Activated CD4-positive, alpha-beta T cell treated with anti-CD3 and anti-CD28 coated beads, Interleukin-2, amount 50 U/mL, for 24 hours (primary cell): ENCODE measurements around the gene MEIOSIN.
A peak's percentile ranks its signal among the peaks of the same experiment; 100 is the strongest.
"Not testable (repeated sequence)": the region's sequence is repeated elsewhere in the genome, so short reads cannot be mapped to it uniquely, and the experiment has no call there.

Experiments used
- DNase-seq, 2 donors: peaks; one replicate each; pipeline ENCODE4 v3.0.0-alpha.2; 2020; ENCODE audit warnings: low read depth in 1 of 2, low spot score in 1 of 2

MEIOSIN gene

DNA sequence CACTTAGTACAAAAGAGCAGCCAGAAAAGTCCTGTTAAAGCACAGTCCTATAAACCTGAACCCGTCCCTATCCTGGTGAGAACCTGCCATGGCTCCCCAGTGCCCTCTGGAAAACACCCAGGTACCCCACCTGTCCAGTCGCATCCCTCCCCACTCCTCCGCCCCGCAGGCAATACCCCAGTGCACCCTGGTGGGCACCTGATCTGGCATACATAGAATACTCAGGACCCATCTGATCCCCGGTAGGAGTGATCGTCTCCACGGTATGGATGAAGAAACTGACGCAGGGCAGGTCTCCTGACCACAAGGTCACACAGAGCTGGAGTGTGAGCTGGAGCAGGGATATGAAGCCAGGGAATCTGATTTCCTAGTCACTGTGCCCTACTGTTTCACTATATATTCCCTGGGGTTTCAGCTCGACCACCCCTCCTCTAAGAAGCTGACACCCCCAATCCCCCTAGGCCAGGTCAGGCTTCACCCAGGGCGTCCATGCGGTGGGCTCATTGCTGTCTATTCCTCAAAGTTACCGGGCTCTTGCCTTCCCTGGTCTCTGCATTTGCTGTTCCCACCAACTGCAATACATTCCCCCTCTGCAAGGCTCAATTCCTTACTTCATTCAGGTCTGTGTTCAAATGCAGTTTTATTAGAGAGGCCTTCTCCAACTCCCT, 15.1 kb upstream of the MEIOSIN start:
- DNase-seq = no peak

DNA sequence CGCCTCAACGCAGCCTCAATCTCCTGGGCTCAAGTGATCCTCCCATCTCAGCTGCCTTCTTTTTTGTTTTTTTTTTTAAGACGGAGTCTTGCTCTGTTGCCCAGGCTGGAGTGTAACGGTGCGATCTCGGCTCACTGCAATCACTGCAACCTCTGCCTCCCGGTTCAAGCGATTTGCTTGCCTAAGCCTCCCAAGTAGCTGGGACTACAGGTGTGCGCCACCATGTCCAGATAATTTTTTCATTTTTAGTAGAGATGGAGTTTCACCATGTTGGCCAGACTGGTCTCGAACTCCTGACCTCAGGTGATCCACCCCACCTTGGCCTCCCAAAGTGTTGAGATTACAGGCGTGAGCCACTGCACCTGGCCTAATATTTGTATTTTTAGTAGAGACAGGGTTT, 13.2 kb upstream of the MEIOSIN start:
- DNase-seq = not testable (repeated sequence)

DNA sequence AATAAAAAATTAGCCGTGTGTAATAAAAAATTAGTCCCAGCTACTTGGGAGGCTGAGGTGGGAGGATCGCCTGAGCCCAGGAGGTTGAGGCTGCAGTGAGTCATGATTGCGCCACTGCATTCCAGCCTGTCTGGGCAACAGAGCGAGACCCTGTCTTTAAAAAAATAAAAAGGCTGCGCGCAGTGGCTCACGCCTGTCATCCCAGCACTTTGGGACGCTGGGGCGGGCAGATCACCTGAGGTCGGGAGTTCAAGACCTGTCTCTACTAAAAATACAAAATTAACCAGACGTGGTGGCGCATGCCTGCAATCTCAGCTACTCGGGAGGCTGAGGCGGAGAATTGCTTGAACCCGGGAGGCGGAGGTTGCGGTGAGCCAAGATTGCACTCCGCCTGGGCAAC, 4.6 kb upstream of the MEIOSIN start:
- not testable (repeated sequence) for DNase-seq

DNA sequence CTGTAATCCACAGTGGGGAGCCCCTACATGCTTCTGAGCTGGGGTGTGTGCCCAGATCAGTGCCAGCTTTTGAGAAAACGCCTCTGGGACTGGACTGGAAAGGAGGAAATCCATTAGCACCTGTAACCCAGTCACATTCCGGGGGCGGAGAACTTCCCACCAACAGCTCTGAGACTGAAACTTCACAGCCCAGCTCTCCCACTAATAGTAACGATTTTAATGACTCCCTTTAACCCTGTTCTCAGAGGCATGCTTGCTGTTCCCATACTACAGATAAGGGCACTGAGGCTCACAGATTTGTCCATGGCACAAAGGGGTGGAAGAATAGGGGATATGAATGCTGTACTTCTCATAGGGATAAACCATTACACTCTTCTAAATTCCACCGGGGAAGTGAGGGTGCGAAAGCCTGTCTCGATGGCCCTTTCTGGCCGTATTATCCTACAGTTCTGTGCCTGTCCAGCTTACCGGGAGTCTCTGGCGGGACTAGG, 3.4 kb upstream of the MEIOSIN start:
- no peak for DNase-seq

DNA sequence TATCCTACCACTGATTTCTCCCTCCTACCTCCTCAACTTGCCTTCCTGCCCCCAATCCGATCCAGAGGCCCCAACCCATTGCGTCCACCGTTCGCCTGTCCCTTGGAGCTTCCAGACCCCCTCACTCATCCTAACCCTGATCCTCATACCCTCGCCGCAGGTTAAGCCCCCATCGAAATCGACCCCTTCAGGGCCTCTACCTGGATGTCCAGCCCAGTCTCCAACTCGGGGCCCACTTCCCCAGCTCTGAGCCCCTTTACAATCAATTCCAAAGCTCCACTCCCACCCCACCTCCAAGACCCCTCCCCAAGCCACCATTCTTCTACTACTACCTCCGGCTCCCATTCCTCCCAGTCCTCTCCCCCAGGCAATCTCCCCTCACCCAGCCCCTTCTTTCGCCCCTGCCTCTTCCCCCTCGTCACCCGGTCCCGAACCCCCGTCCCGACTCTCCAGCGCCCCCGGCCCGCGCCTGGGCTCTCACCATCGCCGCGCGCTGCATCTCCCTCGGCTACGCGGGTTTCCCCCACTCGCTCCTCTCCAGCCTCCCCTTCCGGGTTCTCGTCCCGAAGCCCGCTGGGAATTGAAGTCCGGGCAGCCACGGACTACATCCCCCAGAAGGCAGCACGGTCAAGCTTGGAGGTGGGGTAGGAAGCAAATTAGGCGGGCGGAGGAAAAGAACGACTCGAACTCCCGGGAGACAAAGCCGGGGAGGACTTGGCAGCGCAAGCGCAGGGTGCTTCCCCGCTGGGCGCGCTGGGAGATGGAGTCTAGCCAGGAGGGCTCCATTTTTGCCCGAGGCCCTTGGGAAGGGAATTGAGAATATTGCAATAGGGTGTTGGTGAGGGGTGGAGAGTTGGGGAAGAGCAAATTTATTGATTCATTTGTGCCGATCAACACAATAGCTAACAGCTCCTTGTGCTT, 2.6 kb upstream of the MEIOSIN start, which contains the start of gene FBXO46:
Gene FBXO46 (minus strand): TSS at position 529 of the 921 bp plus-strand sequence. CDS start 17,401 bp downstream, outside the sequence.
- DNase-seq = peak; percentile 83 to 94

DNA sequence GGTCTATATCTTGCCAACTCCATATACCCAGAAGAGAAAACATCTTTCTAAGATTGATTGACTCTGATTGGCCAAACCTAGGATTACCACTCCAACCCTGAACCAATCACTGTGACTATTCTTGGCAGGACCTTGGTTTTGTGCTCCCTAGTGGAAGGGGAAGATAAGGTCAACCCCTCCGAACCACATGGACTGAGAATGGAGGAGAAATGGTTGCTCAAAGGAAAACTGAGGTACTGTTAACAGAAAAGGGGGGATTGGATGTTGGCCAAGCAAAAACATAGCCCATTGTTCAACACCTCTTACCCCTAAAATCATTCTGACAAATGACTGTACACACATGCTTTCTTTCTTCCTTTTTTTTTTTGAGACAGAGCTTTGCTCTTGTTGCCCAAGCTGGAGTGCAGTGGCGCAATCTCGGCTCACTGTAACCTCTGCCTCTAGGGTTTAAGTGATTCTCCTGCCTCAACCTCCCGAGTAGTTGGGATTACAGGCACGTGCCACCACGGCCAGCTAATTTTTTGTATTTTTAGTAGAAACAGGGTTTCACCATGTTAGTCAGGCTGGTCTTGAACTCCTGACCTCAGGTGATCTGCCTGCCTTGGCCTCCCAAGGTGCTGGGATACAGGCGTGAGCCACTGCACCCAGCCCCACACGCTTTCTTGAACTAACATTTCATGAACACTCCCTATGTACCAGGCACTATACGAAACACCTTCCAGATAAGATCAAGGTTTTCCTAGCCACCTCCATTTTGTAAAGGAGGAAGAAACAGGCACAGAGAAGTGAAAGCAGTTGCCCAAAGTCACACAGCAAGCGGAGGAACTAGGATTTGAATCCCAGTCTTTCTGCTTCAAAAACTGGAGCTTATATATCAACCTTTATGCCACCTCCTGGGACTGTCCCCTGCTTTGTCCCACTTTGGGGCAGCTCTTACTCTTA, 6.5 kb downstream of the MEIOSIN start:
- DNase-seq = no peak

DNA sequence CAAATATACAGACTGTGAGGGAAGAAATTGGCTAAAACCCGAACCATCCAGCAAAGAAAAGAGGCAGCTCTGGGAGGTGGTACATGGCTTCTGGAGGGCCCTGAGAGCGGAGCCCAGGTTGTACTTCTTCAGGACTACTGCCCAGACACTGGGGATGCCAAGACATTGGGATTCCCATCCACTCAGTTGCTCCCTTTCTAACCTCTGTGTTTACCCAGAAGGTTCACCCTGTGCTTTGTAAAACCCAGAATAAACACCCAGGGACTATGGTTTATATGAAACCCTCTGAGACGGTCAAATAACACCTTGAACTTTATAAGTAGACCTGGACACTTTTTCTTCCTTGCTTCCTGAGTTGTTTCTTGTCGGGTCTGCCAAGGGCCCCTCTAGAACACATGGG, 9.7 kb downstream of the MEIOSIN start:
- no peak for DNase-seq

DNA sequence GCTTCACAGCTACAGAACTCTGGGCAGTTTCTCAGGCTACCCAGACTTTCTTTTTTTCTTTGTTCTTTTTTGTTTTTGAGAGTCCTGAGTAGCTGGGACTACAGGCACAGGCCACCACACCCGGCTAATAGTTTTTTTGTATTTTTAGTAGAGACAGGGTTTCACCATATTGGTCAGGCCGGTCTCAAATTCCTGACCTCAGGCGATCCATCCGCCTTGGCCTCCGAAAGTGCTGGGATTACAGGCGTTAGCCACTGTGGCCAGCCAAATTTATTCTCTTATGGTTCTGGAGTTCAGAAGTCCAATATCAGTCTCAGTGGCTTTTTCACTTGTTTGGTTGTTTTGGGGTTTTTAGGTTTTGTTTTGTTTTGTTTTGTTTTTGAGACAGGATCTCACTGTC, 12.4 kb downstream of the MEIOSIN start:
- no peak for DNase-seq

DNA sequence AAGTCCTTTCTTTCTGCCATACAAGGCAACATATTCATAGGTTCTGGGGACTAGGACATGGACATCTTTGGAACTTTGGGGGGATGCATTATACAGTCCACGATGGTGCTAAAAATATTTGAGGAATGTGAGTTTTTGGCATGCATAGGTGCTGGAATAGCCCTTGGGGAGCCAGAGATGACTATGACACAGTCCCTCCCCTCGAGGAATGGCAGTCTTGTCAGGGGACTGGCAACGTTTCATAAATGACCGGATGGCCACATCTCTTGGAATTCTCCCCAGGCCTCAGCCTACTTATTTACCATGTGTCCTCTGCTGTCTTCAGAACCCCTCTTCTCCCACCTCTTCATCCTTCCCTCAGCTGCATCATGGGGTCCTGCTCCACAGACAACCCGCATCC, 13.6 kb downstream of the MEIOSIN start:
- no peak for DNase-seq

DNA sequence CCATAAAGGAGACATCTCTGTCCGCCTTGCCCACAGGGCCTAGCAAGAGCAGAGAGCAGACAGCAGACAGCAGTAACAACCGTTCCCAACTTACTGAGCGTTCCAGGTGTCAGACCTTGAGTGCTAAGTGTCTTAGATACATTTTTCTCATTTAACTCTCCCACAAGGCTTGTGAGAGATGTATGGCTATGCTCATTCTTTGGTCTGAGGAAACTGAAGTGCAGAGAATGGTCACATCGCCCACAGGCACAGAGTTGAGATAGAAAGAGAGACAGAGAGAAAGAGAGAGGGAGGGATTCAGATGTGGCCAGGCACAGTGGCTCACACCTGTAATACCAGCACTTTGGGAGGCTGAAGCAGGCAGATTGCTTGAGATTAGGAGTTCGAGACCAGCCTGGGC, 14.3 kb downstream of the MEIOSIN start:
- DNase-seq = no peak

DNA sequence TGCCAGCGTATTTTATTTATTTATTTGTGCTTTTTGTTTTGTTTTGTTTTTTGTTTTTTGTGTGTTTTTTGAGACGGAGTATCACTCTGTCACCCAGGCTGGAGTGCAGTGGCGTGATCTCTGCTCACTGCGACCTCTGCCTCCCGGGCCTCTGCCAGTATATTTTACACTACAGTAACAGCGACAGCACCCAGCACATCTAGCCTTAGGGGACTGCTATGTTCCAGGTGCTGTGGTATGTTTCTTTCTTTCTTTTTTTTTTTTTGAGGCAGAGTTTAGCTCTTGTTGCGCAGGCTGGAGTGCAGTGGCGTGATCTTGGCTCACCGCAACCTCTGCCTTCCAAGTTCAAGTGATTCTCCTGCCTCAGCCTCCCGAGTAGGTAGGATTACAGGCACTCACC, 18.2 kb downstream of the MEIOSIN start:
- DNase-seq = not testable (repeated sequence)

DNA sequence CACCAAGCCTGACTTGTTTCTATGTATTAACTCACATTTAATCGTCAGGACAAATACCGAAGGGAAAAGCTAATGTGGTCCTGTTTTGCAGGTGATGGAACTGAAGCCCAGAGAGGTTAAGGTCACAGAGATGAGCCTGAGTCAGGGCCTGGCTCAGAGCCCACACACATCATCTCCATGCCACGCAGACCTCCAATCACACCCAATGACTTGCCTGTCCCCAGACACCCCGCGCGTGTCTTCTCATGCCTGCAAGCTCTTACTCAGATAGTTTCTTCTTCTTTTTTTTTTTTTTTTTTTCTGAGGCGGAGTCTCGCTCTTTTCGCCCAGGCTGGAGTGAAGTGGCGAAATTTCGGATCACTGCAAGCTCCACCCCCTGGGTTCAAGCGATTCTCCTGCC, 19.4 kb downstream of the MEIOSIN start:
- no peak for DNase-seq

DNA sequence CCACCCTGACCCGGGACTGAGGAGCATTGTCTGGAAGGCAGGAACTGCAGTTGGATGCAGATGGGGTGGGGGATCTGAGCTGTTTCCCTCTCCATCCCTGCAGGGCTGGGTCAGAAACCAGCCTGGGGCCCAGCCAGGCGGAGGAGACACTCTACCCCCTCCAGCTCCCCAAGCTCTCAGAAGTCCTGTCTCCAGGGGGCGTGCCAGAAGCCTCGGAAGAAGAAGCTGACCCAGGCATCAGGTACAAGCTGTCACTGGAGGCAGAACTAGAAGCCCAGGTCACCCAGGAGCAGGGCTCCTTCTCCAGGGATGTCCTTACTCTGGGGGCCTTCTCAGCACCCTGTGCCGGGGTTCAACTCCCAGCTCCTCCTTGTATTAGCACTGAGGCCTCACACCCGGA, 20.3 kb downstream of the MEIOSIN start:
- no peak for DNase-seq

DNA sequence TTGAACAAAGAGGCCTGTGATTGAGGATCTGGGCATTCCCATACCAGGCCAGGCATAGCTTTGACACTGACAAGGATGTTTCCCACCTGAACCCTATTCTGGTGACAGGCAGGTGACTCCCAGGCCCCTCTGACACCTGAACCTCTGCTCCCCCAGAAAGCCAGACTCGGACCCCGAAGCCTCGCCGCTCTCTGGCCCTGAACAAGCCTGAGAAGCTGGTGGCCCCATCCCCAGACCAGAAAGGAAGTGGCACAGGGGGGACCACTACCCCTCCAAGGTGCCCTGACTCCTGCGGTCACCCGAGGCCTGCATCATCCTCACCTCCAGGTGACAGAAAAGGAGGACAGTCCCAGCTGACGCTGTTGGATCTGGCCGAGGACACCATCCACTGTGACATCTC, 21.1 kb downstream of the MEIOSIN start:
- DNase-seq = no peak

DNA sequence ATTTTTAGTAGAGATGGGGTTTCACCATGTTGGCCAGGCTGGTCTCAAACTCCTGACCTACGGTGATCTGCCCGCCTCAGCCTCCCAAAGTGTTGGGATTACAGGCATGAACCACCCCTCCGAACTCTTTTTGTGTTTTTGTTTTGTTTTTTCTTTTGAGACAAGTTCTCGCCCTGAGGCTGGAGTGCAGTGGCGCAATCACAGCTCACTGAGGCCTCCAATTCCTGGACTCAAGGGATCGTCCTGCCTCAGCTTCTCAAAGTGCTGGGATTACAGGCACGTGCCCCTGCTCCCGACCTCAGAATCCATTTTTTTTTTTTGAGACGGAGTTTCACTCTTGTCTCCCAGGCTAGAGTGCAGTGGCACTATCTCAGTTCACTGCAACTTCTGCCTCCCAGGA, 24.5 kb downstream of the MEIOSIN start:
- DNase-seq = no peak

DNA sequence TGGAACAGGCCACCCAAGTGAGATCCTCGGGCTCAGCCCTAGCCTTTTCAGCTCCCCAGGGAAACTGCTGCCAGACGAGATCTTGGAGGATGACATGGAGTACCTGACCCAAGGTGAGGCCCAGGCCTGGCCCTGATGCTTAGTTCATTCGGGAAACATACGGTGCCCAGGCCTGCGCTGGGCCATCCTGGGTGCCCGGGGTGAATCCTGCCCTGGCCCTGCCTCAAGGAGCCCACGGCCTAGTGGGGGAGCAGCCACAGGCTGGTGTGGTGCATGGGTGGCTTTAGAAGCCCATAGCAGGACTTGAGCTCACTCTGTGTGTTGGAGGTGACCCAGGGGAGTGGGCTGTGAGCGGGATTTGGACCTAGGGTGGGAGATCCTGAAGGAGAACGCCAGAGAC, 25.7 kb downstream of the MEIOSIN start:
- DNase-seq = no peak

DNA sequence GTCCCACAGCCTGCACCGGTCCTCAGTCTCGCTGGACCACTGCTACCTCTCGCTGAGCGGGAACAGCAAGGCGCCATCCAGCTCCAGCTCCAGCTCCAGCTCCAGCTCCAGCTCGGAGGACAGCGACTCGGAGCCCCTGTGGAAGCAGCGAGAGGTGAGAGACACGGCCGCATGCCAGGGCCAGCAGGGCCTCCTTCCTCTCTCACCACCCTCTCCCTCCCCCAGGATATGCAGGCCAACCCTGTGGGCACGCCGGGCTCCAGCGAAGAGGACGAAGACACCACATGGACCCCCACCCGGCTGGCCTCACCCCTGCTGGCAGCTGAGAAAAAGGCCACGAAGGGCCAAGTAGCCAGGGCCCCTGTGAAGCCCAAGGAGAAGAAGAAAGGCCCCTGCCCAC, 28.5 kb downstream of the MEIOSIN start:
- DNase-seq = no peak

DNA sequence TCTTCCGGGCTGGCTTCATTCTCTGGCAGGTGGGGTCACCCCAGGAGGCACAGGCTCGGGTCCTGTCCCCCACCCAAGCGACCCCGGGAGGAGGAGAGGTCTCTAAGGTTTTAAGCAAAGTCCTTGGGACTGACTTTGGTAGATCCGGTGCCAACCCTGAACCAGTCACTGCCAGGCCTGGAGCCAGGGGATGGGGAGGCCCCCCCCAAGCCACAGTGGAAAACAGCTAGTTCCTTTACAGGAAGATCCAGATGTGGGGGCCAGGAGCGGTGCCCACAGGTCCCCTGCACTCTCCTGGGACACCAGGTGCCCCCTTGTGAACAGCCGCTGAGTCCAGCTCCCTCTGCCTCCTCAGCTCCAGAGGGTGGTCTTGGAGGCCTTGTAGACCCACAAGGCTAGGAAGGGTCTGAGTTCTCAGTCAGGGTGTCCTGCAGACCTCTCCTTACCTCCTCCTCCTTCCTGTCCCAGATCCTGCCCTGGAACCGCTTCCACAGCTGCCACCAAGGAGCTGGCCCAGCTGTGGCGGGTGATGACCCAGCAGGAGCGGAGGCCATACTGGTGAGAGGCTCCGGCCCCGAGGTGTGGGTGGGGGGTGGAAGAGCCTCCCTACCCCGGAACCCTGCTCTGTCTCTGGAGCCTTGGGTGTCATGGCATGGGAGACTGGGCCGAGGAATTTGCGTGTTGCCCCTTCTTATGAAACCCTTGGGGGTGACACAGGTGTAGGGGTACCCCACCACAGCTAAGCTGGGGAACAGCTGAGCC, 29.8 kb downstream of the MEIOSIN start:
- no peak for DNase-seq

DNA sequence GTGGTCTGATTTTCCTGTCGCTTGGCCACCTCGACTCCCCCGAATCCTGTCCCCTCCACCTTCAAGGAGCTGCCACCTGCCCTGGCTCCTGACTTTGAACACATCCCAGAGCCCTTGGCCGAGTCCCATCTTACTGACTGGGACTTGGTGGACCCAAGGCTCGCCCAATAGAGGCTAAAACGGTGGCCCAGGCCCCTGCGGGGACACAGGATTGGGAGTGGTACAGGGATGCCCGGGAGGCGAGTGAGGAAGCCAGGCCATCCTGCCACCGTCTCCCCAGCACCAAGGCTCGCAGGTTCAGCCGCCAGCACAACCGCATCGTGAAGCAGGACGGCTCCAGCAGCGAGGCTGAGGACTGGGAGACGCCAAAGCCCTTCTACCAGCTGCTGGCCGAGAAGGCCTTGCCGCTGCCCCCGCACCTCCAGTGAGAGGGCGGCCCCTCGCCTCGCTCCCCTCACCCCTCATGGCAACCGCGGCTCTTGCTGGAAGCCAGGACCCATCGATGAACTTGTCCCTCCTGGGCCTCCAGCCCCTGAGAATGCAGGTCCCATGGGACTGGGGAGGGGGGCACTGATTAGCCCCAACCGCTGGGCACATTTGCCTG, 30.6 kb downstream of the MEIOSIN start:
- DNase-seq = no peak

DNA sequence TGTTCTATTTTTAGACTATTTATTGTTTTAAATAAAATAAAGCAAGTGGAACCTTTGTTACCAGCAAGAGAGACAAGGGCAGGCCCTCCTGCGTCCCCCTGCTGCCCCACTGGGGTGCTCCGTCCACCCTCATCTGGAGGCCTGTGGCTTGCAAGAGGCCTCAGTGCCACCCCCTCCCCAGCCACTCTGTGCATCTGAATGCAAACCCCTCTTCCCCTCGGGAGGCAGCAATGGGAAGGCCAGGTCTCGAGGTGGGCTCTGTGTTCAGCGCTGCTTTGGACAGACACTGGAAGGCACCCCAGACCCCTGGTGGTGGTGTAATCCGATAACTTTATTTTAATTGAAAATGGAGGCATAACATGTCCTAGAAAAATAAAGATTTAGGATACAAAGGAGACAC, 31.2 kb downstream of the MEIOSIN start:
- no peak for DNase-seq
